Superior temporal gyrus (tissue), 1 donor: ENCODE results near the gene MEOX1.

Source experiments
- DNase-seq: peaks from one replicate; pipeline ENCODE4 v3.0.0-alpha.2; 2016; ENCODE audit errors: extremely low spot score

Gene MEOX1

GRCh38 chr17:43591779-43592562 lies 69.8 kb downstream of the MEOX1 start:
- DNase-seq, result no peak

- DNase-seq, result no peak
These were observed 70.7 kb downstream of the MEOX1 start for GRCh38 chr17:43591001-43591400.
